HepG2 (cell line): ENCODE results near the gene HOXA13. TPM values are rescaled to one million over a fixed set of nuclear protein-coding genes. Genes with fewer than 3 reads are reported as not detected.

ENCODE experiments used
- CSRNP1 ChIP-seq: sonication (generic); formaldehyde crosslinking; IDR thresholded peaks from 2 replicates; pipeline ENCODE4 v1.8.1; 2023; ENCODE audit warnings: mild to moderate bottlenecking, missing genetic modification reagents
- EEA1 ChIP-seq: sonication (generic); formaldehyde crosslinking; IDR thresholded peaks from 2 replicates; pipeline ENCODE4 v1.5.1; 2020; ENCODE audit warnings: mild to moderate bottlenecking, missing genetic modification reagents, borderline replicate concordance
- HNF4A ChIP-seq: sonication (generic); formaldehyde crosslinking; IDR thresholded peaks from 2 replicates; pipeline ENCODE4 v1.4.0; 2020; ENCODE audit warnings: missing genetic modification reagents
- MEIS2 ChIP-seq: sonication (generic); formaldehyde crosslinking; IDR thresholded peaks from 2 replicates; pipeline ENCODE4 v1.9.0; 2021; ENCODE audit warnings: mild to moderate bottlenecking, missing genetic modification reagents
- PAX8 ChIP-seq: sonication (generic); formaldehyde crosslinking; IDR thresholded peaks from 2 replicates; pipeline ENCODE4 v1.8.0; 2022; ENCODE audit warnings: mild to moderate bottlenecking, missing genetic modification reagents, borderline replicate concordance
- PBX2 ChIP-seq: IDR thresholded peaks from 2 replicates; pipeline ENCODE4 v1.6.1; 2016; ENCODE audit warnings: control low read depth
- RARG ChIP-seq: sonication (generic); formaldehyde crosslinking; IDR thresholded peaks from 2 replicates; pipeline ENCODE4 v1.4.0; 2020; ENCODE audit warnings: low read depth, mild to moderate bottlenecking, missing genetic modification reagents
- ZBTB33 ChIP-seq: sonication (generic); formaldehyde crosslinking; IDR thresholded peaks from 2 replicates; pipeline ENCODE4 v1.4.0; 2020; ENCODE audit warnings: missing genetic modification reagents
- ZNF33A ChIP-seq: sonication (generic); formaldehyde crosslinking; IDR thresholded peaks from 2 replicates; pipeline ENCODE4 v1.5.1; 2020; ENCODE audit warnings: missing genetic modification reagents, mild to moderate bottlenecking, moderate library complexity, borderline replicate concordance
- ZNF362 ChIP-seq: sonication (generic); formaldehyde crosslinking; IDR thresholded peaks from 2 replicates; pipeline ENCODE4 v1.4.0; 2020; ENCODE audit warnings: missing genetic modification reagents, mild to moderate bottlenecking, borderline replicate concordance
- ZNF510 ChIP-seq: sonication (generic); formaldehyde crosslinking; IDR thresholded peaks from 2 replicates; pipeline ENCODE4 v1.4.0; 2020; ENCODE audit warnings: low read depth, mild to moderate bottlenecking, missing genetic modification reagents
- polyA plus RNA-seq, 8 experiments: library from polyadenylated mRNA; depleted of rRNA in 3 of 8; stranded (reverse) in 7 of 8; unstranded in 1 of 8; fragments of >200 nt; fragmentation: Illumina TruSeq in 4 of 8; extraction: Trizol in 4 of 8; gene quantifications; 2 replicates each; pipeline versions ENCODE4 v1.2.1 to v1.2.3, GENCODE V29; 2011 to 2016; ENCODE audit warnings: low read depth in 4 of 8, missing spikeins in 1 of 8, mixed read lengths in 1 of 8; ENCODE audit not compliant: insufficient read depth in 1 of 8
- total RNA-seq, 5 experiments: library from RNA; depleted of rRNA; stranded (reverse); fragments of >200 nt; fragmentation: Illumina TruSeq; extraction: Trizol; gene quantifications; 2 replicates each; pipeline ENCODE4 v1.2.3, GENCODE V29; 2016; ENCODE audit warnings: low read depth in 1 of 5

The HOXA13 gene
- total and polyA plus RNA-seq, 2 of the 13 experiments (the other 11 are each of a cell fraction or from before 2014, with no cell fraction given): 0.01 to 0.04 TPM

- TF ChIP-seq ZNF362 (CRISPR knock-in tag) (no peak), MEIS2 (no peak), CSRNP1 (CRISPR knock-in tag) (no peak), PAX8 (CRISPR knock-in tag) (no peak), RARG (no peak), HNF4A (CRISPR knock-in tag) (no peak), ZNF510 (CRISPR knock-in tag) (no peak), PBX2 (no peak), ZBTB33 (CRISPR knock-in tag) (no peak), ZNF33A (CRISPR knock-in tag) (no peak), EEA1 (CRISPR knock-in tag) (no peak)
Measured at GRCh38 chr7:27248911-27249723, 49.2 kb upstream of the HOXA13 start (continued).
